PC-3 (cell line): ENCODE data around the gene ATOH1. TPM values are rescaled to one million over a fixed set of nuclear protein-coding genes. Genes with fewer than 3 reads are reported as not detected.

Experiments used
- ATAC-seq: fragments of 200-7000 bp; cut with Tn5 transposase; 2 replicates; pipeline ENCODE4 v1.9.1; 2020; ENCODE audit warnings: mild to moderate bottlenecking, moderate library complexity
- BruUV-seq: library from RNA; stranded (reverse); fragments of 400-500 nt; replicated peaks from 2 replicates; lab custom pipeline; 2021; lab: Mats Ljungman, UMichigan
- CTCF ChIA-PET: fragments of 300-600 bp; sonication (Branson Sonifier 250); formaldehyde crosslinking; loops from one replicate; lab custom pipeline; 2022; ENCODE audit warnings: antibody characterized with exemption; lab: Charles Lee
- POLR2A ChIA-PET: fragments of 300-600 bp; sonication (Branson Sonifier 250); formaldehyde crosslinking; loops from one replicate; lab custom pipeline; 2022; ENCODE audit warnings: antibody characterized with exemption; ENCODE audit not compliant: unreplicated experiment; lab: Charles Lee
- DNase-seq: peaks from one replicate; pipeline ENCODE4 v3.0.0-alpha.2; 2015
- H2AFZ ChIP-seq: fragments of 300-600 bp; sonication (generic); 2 replicates; pipeline ENCODE4 v1.6.0; 2016; ENCODE audit warnings: antibody characterized with exemption, low read length
- H3F3A ChIP-seq: fragments of 300-600 bp; sonication (generic); one replicate; pipeline ENCODE4 v1.6.0; 2017; ENCODE audit warnings: antibody characterized with exemption, low read length, control low read depth, mild to moderate bottlenecking; ENCODE audit not compliant: unreplicated experiment
- H3K27ac ChIP-seq: fragments of 300-600 bp; sonication (generic); 2 replicates; pipeline ENCODE4 v1.5.1; 2016; ENCODE audit warnings: mild to moderate bottlenecking, low read length
- H3K27me3 ChIP-seq: fragments of 300-600 bp; sonication (generic); 2 replicates; pipeline ENCODE4 v1.6.1; 2016; ENCODE audit warnings: low read length, mixed read lengths
- H3K36me3 ChIP-seq: fragments of 300-600 bp; sonication (generic); 2 replicates; pipeline ENCODE4 v1.6.1; 2016; ENCODE audit warnings: low read depth, mixed run types, low read length, mixed read lengths
- H3K4me1 ChIP-seq: fragments of 300-600 bp; sonication (generic); 2 replicates; pipeline ENCODE4 v1.5.1; 2016; ENCODE audit warnings: low read length; ENCODE audit not compliant: insufficient read depth
- H3K4me2 ChIP-seq: fragments of 300-600 bp; sonication (generic); 2 replicates; pipeline ENCODE4 v1.6.0; 2016; ENCODE audit warnings: low read length
- H3K4me3 ChIP-seq: fragments of 300-600 bp; sonication (generic); 2 replicates; pipeline ENCODE4 v1.5.1; 2016; ENCODE audit warnings: mild to moderate bottlenecking, low read length, mixed read lengths
- H3K79me2 ChIP-seq: fragments of 300-600 bp; sonication (generic); 2 replicates; pipeline ENCODE4 v1.6.1; 2017; ENCODE audit warnings: low read length, mixed read lengths
- H3K9ac ChIP-seq: fragments of 300-600 bp; sonication (generic); 2 replicates; pipeline ENCODE4 v1.6.0; 2016; ENCODE audit warnings: mild to moderate bottlenecking, low read length
- H3K9me2 ChIP-seq: fragments of 300-600 bp; sonication (generic); replicated peaks from 2 replicates; pipeline ENCODE4 v1.6.1; 2016; ENCODE audit warnings: mixed run types, low read length, mixed read lengths
- H3K9me3 ChIP-seq: fragments of 300-600 bp; sonication (generic); 2 replicates; pipeline ENCODE4 v1.6.1; 2016; ENCODE audit warnings: low read length, mixed read lengths
- H4K20me1 ChIP-seq: fragments of 300-600 bp; sonication (generic); 2 replicates; pipeline ENCODE4 v1.6.1; 2016; ENCODE audit warnings: low read length, mixed read lengths
- EZH2 ChIP-seq: fragments of 300-600 bp; sonication (generic); IDR thresholded peaks from one replicate; pipeline ENCODE4 v1.6.1; 2017; ENCODE audit warnings: antibody characterized with exemption, mild to moderate bottlenecking, low read length; ENCODE audit not compliant: unreplicated experiment
- EZH2phosphoT487 ChIP-seq: fragments of 300-600 bp; sonication (generic); IDR thresholded peaks from 2 replicates; pipeline ENCODE4 v1.6.1; 2018; ENCODE audit warnings: mild to moderate bottlenecking, antibody characterized with exemption, low read length, borderline replicate concordance
- intact Hi-C: fragments of 100-400 bp; cut with micrococcal nuclease; formaldehyde crosslinking; loops from 2 replicates; pipeline ENCODE4 v1.9.0; 2023
- total RNA-seq: library from RNA; depleted of rRNA; stranded (reverse); fragments of >200 nt; gene quantifications from 2 replicates; pipeline ENCODE4 v1.2.3, GENCODE V29; 2014
- TF ChIP-seq, protein P1 (sequence below): fragments of 300-600 bp; sonication (generic); conservative IDR thresholded peaks from 2 replicates; pipeline ENCODE4 v1.5.1; 2017; ENCODE audit warnings: antibody characterized with exemption, low read depth, mild to moderate bottlenecking, low read length

Gene ATOH1
- total RNA-seq, 1 experiment from 2014 or later, result not detected

DNA sequence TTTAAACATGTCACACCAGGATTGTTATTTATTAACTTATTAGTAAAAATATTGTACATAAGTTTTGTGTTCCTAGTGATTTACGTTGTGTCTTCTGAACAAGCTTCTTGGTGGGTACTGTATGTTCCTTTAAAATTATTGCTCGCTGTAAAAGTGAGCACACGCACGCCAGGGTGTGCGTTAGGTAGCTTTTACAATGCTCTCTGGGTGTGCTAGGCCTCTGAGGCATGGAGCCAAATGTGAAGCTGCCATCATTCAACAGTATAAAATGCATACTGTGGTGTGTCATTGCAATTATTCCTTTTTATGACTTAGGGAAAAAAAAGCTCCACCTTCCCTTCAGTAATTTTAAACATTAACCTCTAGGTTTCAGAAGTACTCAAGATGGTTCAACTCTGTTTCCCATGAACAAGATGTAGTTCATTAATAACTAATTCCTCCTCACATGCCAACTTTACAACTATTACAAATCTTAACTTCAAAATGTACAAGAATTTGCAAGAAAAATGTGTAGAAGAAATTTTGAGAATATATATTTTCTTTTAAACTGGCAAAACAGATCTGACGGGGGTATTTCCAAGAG lies 42.4 kb downstream of the ATOH1 start:
- Histone ChIP-seq H3K9ac (no peak overlapping the region), H3K27me3 (peaks cover 7% of the 10 kb centered on the region; the same call in 1 of the 2 replicates), H3K36me3 (no peaks in the 10 kb centered on the region), H3K27ac (no peak overlapping the region), H3K9me2 (no peaks in the 10 kb centered on the region), H3F3A (no peaks in the 10 kb centered on the region), H2AFZ (no peak overlapping the region), H3K4me3 (no peak overlapping the region), H3K9me3 (no peaks in the 10 kb centered on the region), H3K4me2 (no peak overlapping the region), H4K20me1 (no peaks in the 10 kb centered on the region), H3K79me2 (no peaks in the 10 kb centered on the region), H3K4me1 (no peaks in the 10 kb centered on the region)
- DNase-seq (no peak), ATAC-seq (no peak)
- intact Hi-C loops, result no loop called here
- TF ChIP-seq, protein P1, sequence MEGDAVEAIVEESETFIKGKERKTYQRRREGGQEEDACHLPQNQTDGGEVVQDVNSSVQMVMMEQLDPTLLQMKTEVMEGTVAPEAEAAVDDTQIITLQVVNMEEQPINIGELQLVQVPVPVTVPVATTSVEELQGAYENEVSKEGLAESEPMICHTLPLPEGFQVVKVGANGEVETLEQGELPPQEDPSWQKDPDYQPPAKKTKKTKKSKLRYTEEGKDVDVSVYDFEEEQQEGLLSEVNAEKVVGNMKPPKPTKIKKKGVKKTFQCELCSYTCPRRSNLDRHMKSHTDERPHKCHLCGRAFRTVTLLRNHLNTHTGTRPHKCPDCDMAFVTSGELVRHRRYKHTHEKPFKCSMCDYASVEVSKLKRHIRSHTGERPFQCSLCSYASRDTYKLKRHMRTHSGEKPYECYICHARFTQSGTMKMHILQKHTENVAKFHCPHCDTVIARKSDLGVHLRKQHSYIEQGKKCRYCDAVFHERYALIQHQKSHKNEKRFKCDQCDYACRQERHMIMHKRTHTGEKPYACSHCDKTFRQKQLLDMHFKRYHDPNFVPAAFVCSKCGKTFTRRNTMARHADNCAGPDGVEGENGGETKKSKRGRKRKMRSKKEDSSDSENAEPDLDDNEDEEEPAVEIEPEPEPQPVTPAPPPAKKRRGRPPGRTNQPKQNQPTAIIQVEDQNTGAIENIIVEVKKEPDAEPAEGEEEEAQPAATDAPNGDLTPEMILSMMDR, result no peak
- TF ChIP-seq EZH2phosphoT487 (no peak), EZH2 (no peak)
- BruUV-seq, result no TSS peak
- ChIA-PET POLR2A (no interaction called here), CTCF (no interaction called here)

DNA sequence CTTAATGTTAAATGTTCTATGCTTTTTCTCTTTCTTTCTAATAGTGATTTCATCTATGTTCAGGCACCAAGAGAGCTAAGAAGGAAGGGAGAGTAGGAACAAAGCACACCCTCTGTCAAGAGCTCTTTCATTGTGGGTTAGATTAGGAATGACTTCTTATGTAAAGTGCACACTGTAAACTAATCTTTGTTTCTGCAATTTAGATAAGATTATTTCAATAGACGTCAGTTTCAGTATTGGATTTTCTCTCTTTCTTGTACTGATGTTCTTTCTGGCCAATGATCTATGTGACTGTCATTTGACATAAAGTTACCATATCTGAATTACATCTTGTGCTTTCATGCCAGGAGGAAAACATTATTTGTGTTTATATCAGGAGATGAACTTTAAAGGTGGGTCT lies 48.2 kb downstream of the ATOH1 start:
- Histone ChIP-seq H3F3A (no peaks in the 10 kb centered on the region), H3K27ac (no peak overlapping the region), H3K9me3 (no peaks in the 10 kb centered on the region), H3K4me3 (no peak overlapping the region), H3K4me1 (no peaks in the 10 kb centered on the region), H3K4me2 (no peak overlapping the region), H3K27me3 (peaks cover 48% of the 10 kb centered on the region), H2AFZ (no peak overlapping the region), H3K36me3 (no peaks in the 10 kb centered on the region), H4K20me1 (no peaks in the 10 kb centered on the region), H3K79me2 (no peaks in the 10 kb centered on the region), H3K9me2 (no peaks in the 10 kb centered on the region), H3K9ac (no peak overlapping the region)
- intact Hi-C loops, result no loop called here
- DNase-seq, result no peak
- no TSS peak for BruUV-seq
- POLR2A ChIA-PET, result no interaction called here
- ATAC-seq, result no peak
- TF ChIP-seq EZH2, result no peak
- TF ChIP-seq EZH2phosphoT487, result no peak
- TF ChIP-seq, protein P1, result no peak
- CTCF ChIA-PET, result no interaction called here

DNA sequence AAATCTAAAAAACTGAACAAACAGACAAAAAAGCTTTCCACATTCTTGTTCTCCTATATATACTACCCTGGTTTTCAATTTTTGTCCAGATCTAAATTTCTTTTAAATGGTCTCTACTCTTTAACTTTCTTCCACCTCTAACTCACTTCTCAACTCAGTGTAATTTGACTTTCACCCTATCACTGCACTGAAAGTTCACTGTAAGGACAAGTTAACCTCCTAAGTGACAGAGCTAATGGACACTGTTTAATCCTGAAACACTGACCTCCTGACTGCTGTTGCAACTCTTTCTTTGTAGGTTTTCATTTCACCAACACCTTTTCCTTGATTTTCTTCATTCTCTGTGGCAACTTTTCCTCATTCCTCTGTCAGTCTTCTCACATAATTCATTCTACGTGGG lies 50.0 kb downstream of the ATOH1 start:
- DNase-seq (no peak), ATAC-seq (no peak)
- no peak overlapping the region for H2AFZ ChIP-seq
- H4K20me1 ChIP-seq, result no peaks in the 10 kb centered on the region
- CTCF ChIA-PET, result no interaction called here
- H3K9me2 ChIP-seq, result no peaks in the 10 kb centered on the region
- no peaks in the 10 kb centered on the region for H3K9me3 ChIP-seq
- TF ChIP-seq, protein P1, result no peak
- TF ChIP-seq EZH2 (no peak), EZH2phosphoT487 (no peak)
- H3K27ac ChIP-seq, result no peak overlapping the region
- H3K79me2 ChIP-seq, result no peaks in the 10 kb centered on the region
- H3K27me3 ChIP-seq, result peaks cover 51% of the 10 kb centered on the region
- no peaks in the 10 kb centered on the region for H3K4me1 ChIP-seq
- POLR2A ChIA-PET, result no interaction called here
- no peak overlapping the region for H3K4me2 ChIP-seq
- intact Hi-C loops, result no loop called here
- H3F3A ChIP-seq, result no peaks in the 10 kb centered on the region
- no peak overlapping the region for H3K4me3 ChIP-seq
- H3K9ac ChIP-seq, result no peak overlapping the region
- H3K36me3 ChIP-seq, result no peaks in the 10 kb centered on the region
- BruUV-seq, result no TSS peak
